GM21526 (cell line): ENCODE results near the gene DCPS.
"Not testable (repeated sequence)": the region's sequence is repeated elsewhere in the genome, so short reads cannot be mapped to it uniquely, and the experiment has no call there.

Experiments used
- ATAC-seq: cut with Tn5 transposase; IDR thresholded peaks from one replicate; pipeline ENCODE4 v1.9.1; 2021; ENCODE audit warnings: moderate library complexity; ENCODE audit not compliant: unreplicated experiment, low FRiP score

DCPS gene

GRCh38 chr11:126284829-126285228 is 19.0 kb upstream of the DCPS start:
- ATAC-seq, result peak; percentile 42

GRCh38 chr11:126288237-126288636 is 15.6 kb upstream of the DCPS start:
- no peak for ATAC-seq

- ATAC-seq, result no peak
Measured at GRCh38 chr11:126290887-126291286, 13.0 kb upstream of the DCPS start.

GRCh38 chr11:126293726-126294125 is 10.1 kb upstream of the DCPS start:
- no peak for ATAC-seq

GRCh38 chr11:126297004-126297403 is 6.9 kb upstream of the DCPS start:
- ATAC-seq, result no peak

- ATAC-seq, result peak; percentile 30
Measured at GRCh38 chr11:126304457-126305075, 706 bp downstream of the DCPS start.

GRCh38 chr11:126305699-126306098 is 1.8 kb downstream of the DCPS start:
- peak; percentile 60 for ATAC-seq

GRCh38 chr11:126307706-126308105 is 3.8 kb downstream of the DCPS start:
- no peak for ATAC-seq

- no peak for ATAC-seq
Measured at GRCh38 chr11:126308271-126308671, 4.4 kb downstream of the DCPS start.

- not testable (repeated sequence) for ATAC-seq
Measured at GRCh38 chr11:126308771-126309170, 4.9 kb downstream of the DCPS start.

- peak; percentile 33 for ATAC-seq
Measured at GRCh38 chr11:126310200-126310991, 6.5 kb downstream of the DCPS start.

- ATAC-seq, result no peak
Measured at GRCh38 chr11:126310992-126311310, 7.1 kb downstream of the DCPS start.

- ATAC-seq, result peak; percentile 76
Measured at GRCh38 chr11:126311401-126312291, 7.8 kb downstream of the DCPS start.

- ATAC-seq, result no peak
Measured at GRCh38 chr11:126312961-126313360, 9.1 kb downstream of the DCPS start.

- ATAC-seq, result no peak
Measured at GRCh38 chr11:126313826-126314225, 10.0 kb downstream of the DCPS start.

GRCh38 chr11:126317432-126317755 is 13.5 kb downstream of the DCPS start:
- ATAC-seq, result no peak

- ATAC-seq, result peak; percentile 6
Measured at GRCh38 chr11:126317756-126318573, 14.1 kb downstream of the DCPS start.

GRCh38 chr11:126318574-126319373 is 14.9 kb downstream of the DCPS start:
- ATAC-seq, result peak; percentile 82

- no peak for ATAC-seq
Measured at GRCh38 chr11:126319374-126319740, 15.5 kb downstream of the DCPS start.

GRCh38 chr11:126322996-126323395 is 19.1 kb downstream of the DCPS start:
- no peak for ATAC-seq
